HG03354 (cell line): ENCODE data around the gene TBC1D17.

Source experiments
- ATAC-seq: cut with Tn5 transposase; IDR thresholded peaks from one replicate; pipeline ENCODE4 v1.9.1; 2021; ENCODE audit warnings: mild to moderate bottlenecking; ENCODE audit not compliant: unreplicated experiment, poor library complexity, severe bottlenecking

TBC1D17 gene

DNA sequence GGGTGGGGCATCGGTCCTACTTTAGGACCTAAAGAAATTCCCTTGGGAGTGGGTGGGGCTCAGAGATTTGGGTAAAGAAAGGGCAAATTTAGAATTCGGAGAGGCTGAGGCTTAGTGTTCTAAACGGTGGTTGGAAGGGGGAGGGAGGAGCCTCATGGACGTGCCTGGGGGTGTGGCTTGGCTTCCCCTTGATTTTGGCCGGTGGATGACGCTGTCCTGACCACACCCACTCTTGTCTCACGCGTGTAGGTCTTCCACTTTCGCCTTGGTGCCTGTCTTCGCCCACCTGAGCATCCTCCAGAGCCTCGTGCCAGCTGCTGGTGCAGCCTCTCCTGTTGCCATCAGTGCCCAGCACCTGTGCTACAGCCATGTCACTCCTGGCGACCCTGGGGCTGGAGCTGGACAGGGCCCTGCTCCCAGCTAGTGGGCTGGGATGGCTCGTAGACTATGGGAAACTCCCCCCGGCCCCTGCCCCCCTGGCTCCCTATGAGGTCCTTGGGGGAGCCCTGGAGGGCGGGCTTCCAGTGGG is 53.0 kb downstream of the TBC1D17 start:
- no peak for ATAC-seq

DNA sequence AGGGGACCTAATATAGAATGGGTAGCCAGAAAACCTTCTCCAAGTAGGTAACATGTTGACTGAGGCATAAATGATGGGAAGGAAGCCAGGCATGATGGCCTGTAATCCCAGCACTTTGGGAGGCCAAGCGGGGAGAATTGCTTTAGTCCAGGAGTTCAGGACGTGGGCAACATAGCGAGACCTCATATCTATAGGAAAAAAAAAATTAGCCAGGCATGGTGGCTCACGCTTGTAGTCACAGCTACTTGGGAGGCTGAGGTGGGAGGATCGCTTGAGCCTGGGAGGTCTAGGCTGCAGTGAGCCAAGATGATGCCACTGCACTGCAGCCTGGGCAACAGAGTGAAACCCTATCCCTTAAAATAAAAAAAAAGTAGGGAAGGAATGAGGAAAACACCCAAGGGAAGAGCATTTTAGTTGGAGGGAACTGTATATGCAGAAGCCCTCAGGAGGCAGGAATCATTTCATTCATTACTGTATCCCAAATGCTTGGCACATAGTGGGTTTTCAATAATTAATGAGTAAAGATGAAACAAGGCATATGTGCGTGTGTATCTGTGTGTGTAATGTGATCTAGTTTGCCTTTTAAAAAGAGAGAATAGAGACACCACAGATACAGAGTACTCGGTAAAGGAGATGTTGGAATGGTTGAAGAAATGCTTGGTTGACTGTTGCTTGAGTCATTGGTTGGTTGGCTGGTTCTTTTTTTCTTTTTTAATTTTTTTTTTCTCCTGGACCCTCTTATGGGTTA is 54.0 kb downstream of the TBC1D17 start:
- ATAC-seq, result no peak

- ATAC-seq, result no peak
These were observed 54.5 kb downstream of the TBC1D17 start for GRCh38 chr19:49932041-49932451.

GRCh38 chr19:49932731-49933131 is 55.2 kb downstream of the TBC1D17 start:
- ATAC-seq, result no peak

- no peak for ATAC-seq
These were observed 56.1 kb downstream of the TBC1D17 start for GRCh38 chr19:49933643-49934042.

DNA sequence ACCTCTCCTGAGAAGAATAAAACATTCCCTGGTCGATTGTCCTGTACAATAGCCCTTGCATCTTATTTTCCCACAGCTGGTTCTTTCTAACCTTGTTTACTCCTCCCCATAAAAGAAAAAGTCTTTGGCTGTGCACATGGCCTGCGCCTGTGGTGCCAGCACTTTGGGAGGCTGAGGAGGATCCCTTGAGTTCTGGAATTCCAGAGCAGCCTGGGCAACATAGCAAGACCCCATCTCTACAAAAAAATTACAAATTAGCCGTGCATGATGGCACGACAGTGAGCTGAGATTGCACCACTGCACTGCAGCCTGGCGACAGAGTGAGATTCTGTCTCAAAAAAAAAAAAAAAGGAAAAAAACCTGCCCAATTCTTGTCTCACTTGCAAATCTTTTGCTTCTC is 59.0 kb downstream of the TBC1D17 start:
- no peak for ATAC-seq

DNA sequence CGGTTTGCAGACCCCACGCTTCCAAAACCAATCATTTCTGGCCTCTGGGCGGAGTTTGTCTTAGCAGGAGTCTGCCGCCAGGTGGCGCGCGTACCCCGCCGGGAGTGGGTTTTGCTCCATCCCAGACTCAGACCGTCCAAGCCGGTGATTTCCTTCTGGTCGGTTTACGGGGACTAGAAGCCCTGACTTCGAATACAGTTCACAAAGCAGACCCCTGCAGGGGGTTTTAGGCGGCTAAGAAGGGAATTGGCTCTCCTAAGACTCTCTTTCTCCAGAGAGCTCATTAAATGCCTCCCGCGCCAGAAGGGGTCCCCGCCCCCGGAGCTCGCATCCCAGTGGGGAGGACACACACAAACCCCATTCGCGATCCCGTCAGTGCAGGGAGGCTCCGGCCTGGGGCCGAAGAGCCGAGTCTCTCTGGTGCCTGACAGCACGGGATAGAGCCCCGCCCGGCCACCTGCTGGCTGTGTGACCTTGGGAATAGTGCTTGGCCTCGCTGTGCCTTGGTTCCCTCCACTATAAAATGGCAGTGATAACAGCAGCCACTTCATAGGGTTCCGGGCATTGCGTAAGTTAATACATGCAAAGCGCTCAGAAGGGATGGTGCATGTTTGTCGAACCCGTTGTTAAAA is 60.4 kb downstream of the TBC1D17 start:
- ATAC-seq, result no peak
